Adrenal gland (tissue), 12 donors: ENCODE results near the gene ABAT. TPM values are rescaled to one million over a fixed set of nuclear protein-coding genes. Genes with fewer than 3 reads are reported as not detected.

Source experiments
- DNase-seq, 7 donors: peaks; one replicate each; pipeline ENCODE4 v3.0.0-alpha.2; 2019 to 2020
- H3K27ac ChIP-seq, 5 donors: fragments of 200-600 bp; sonication (generic) in 4 of 5; 1 replicate in 3 of 5; 2 replicates in 2 of 5; pipeline versions ENCODE4 v1.5.1 to v1.8.0; 2016 to 2020; ENCODE audit warnings: mild to moderate bottlenecking in 1 of 5
- H3K27me3 ChIP-seq: fragments of 200-600 bp; 2 replicates; pipeline ENCODE4 v1.8.0; 2021
- H3K36me3 ChIP-seq, 2 donors: fragments of 200-600 bp; replicated peaks in 1 of 2; 1 replicate in 1 of 2; 2 replicates in 1 of 2; pipeline versions ENCODE4 v1.5.1 to v1.8.0; 2018 to 2022
- H3K4me1 ChIP-seq, 2 donors: fragments of 200-600 bp; replicated peaks in 1 of 2; 1 replicate in 1 of 2; 2 replicates in 1 of 2; pipeline versions ENCODE4 v1.5.1 to v1.8.0; 2018 to 2021
- H3K4me3 ChIP-seq, 4 donors: fragments of 200-600 bp; sonication (generic) in 3 of 4; one replicate each; pipeline ENCODE4 v1.5.1; 2016 to 2018
- H3K9me3 ChIP-seq, 3 donors: fragments of 200-600 bp; sonication (generic) in 1 of 3; replicated peaks in 1 of 3; 1 replicate in 2 of 3; 2 replicates in 1 of 3; pipeline versions ENCODE4 v1.5.1 to v1.8.0; 2016 to 2021
- CTCF ChIP-seq, 6 experiments: fragments of 450-650 bp in 4 of 6; fragments of 200-600 bp in 2 of 6; sonication (generic) in 1 of 6; IDR thresholded peaks; 1 replicate in 5 of 6; 2 replicates in 1 of 6; pipeline versions ENCODE4 v1.5.1 to v1.8.0; 2016 to 2021; ENCODE audit warnings: antibody characterized with exemption in 6 of 6, mild to moderate bottlenecking in 2 of 6, moderate library complexity in 1 of 6
- POLR2A ChIP-seq, 2 donors: fragments of 450-650 bp; IDR thresholded peaks; one replicate each; pipeline ENCODE4 v1.6.1; 2017; ENCODE audit warnings: antibody characterized with exemption in 2 of 2, mild to moderate bottlenecking in 2 of 2, moderate library complexity in 1 of 2
- WGBS, 4 donors: extraction: QIAGEN DNeasy Blood & Tissue Kit in 2 of 4; methylation state at CpG; one replicate each; pipeline versions ENCODE4 v1.1.5 to v1.1.7; 2013 to 2017; 5-methylcytosine and 5-hydroxymethylcytosine counted together
- intact Hi-C, 2 donors: fragments of 100-400 bp; cut with DNase I; formaldehyde crosslinking; loops; one replicate each; pipeline versions ENCODE4 v1.14.1 to v1.15.0; 2022 to 2023
- polyA plus RNA-seq, 3 donors: library from polyadenylated mRNA; stranded (reverse); fragments of 200-250 nt in 2 of 3; fragments of 350-450 nt in 1 of 3; fragmentation: Illumina TruSeq in 1 of 3; extraction: RNeasy Lipid Tissue Mini Kit (QIAGEN cat#74804) in 1 of 3; gene quantifications; one replicate each; pipeline ENCODE4 v1.2.3, GENCODE V29; 2013 to 2014
- total RNA-seq, 9 donors: library from RNA; depleted of rRNA in 4 of 9; stranded (reverse); fragments of >200 nt in 4 of 9; fragments of 120-200 nt in 1 of 9; fragmentation: NEBNext Ultra II Directional in 1 of 9; extraction: Animal tissue kit (Norgen Biotek cat#: 25700) in 1 of 9; gene quantifications; one replicate each; pipeline versions ENCODE4 v1.1.0 to v1.2.4, GENCODE V29; 2013 to 2023
- donor health status: healthy with polysubstance abuse.
- donor health status: Bipolar disorder and iron deficiency.
- donor health status: DM: yes; HTN: yes; CAD: no.
- donor health status: DM: no; HTN: no; CAD: no.
- donor health status: DM: no; HTN: no; CAD: no.
- donor health status: DM: yes; HTN: yes; CAD: no.

ABAT gene
- total and polyA plus RNA-seq, 12 donors: 12.1 to 89.2 (median 28.5) TPM

GRCh38 chr16:8667492-8667891, 6.9 kb upstream of the ABAT start:
- 76 to 96% (median 92%) methylated on average over 3 of the region's 3 CpGs for WGBS, 4 donors
- Histone ChIP-seq H3K9me3 (no peaks in the 10 kb centered on the region), H3K27me3 (no peaks in the 10 kb centered on the region), H3K4me1 (no peaks in the 10 kb centered on the region), H3K27ac (no peak overlapping the region), H3K4me3 (no peak overlapping the region), H3K36me3 (peaks cover 0 to 5% of the 10 kb centered on the region in 2 donors)
- no peak for DNase-seq
- intact Hi-C loops: no loop called here
- no peak for TF ChIP-seq POLR2A (IDR thresholded peaks at IDR 0.05)
- TF ChIP-seq CTCF (IDR thresholded peaks at IDR 0.05): no peak

GRCh38 chr16:8668113-8668512, 6.3 kb upstream of the ABAT start:
- no peaks in the 10 kb centered on the region for H3K27me3 ChIP-seq
- H3K4me1 ChIP-seq: no peaks in the 10 kb centered on the region
- WGBS, 4 donors: 87 to 93% (median 91%) methylated on average over 5 of the region's 5 CpGs
- no peaks in the 10 kb centered on the region for H3K9me3 ChIP-seq
- peaks cover 0 to 5% of the 10 kb centered on the region in 2 donors for H3K36me3 ChIP-seq
- no peak for DNase-seq
- intact Hi-C loops: no loop called here
- TF ChIP-seq POLR2A (IDR thresholded peaks at IDR 0.05) (no peak), CTCF (IDR thresholded peaks at IDR 0.05) (no peak)
- no peak overlapping the region for H3K4me3 ChIP-seq
- no peak overlapping the region for H3K27ac ChIP-seq

GRCh38 chr16:8669481-8669880, 4.9 kb upstream of the ABAT start:
- Histone ChIP-seq H3K27ac (no peak overlapping the region), H3K4me3 (no peak overlapping the region), H3K36me3 (peaks cover 0 to 3% of the 10 kb centered on the region in 2 donors), H3K9me3 (no peaks in the 10 kb centered on the region), H3K27me3 (no peaks in the 10 kb centered on the region), H3K4me1 (peaks cover 0 to 6% of the 10 kb centered on the region in 2 donors)
- DNase-seq: no peak
- intact Hi-C loops: no loop called here
- 38 to 96% (median 93%) methylated on average over 1 of the region's 1 CpG for WGBS, 4 donors
- TF ChIP-seq CTCF (IDR thresholded peaks at IDR 0.05): no peak
- no peak for TF ChIP-seq POLR2A (IDR thresholded peaks at IDR 0.05)

- DNase-seq: no peak
- 85 to 94% (median 93%) methylated on average over 1 of the region's 1 CpG for WGBS, 4 donors
- Histone ChIP-seq H3K27ac (no peak overlapping the region), H3K9me3 (no peaks in the 10 kb centered on the region), H3K4me3 (no peak overlapping the region), H3K27me3 (no peaks in the 10 kb centered on the region), H3K36me3 (no peaks in the 10 kb centered on the region), H3K4me1 (peaks cover 3 to 11% of the 10 kb centered on the region in 2 donors)
- intact Hi-C loops: no loop called here
- TF ChIP-seq POLR2A (IDR thresholded peaks at IDR 0.05) (no peak), CTCF (IDR thresholded peaks at IDR 0.05) (no peak)
Measured at GRCh38 chr16:8670014-8670560, 4.3 kb upstream of the ABAT start.
